ENCODE results near the gene ADCY5.

The ADCY5 gene

GRCh38 chr3:123296836-123297626 is 151.9 kb downstream of the ADCY5 start:
- no peak for DNase-seq

- no peak for DNase-seq
These were observed 152.6 kb downstream of the ADCY5 start for GRCh38 chr3:123296261-123296660.

- no peak for DNase-seq
These were observed 153.0 kb downstream of the ADCY5 start for GRCh38 chr3:123295901-123296250.

GRCh38 chr3:123295171-123295900 is 153.6 kb downstream of the ADCY5 start:
- no peak for DNase-seq

GRCh38 chr3:123294296-123294938 is 154.5 kb downstream of the ADCY5 start:
- DNase-seq = no peak

GRCh38 chr3:123292321-123293310 is 156.3 kb downstream of the ADCY5 start:
- DNase-seq = no peak

- no peak for DNase-seq
These were observed 157.5 kb downstream of the ADCY5 start for GRCh38 chr3:123291404-123291803.

- no peak for DNase-seq
These were observed 157.9 kb downstream of the ADCY5 start for GRCh38 chr3:123290962-123291361.

GRCh38 chr3:123290107-123290930 is 158.6 kb downstream of the ADCY5 start:
- DNase-seq = no peak

GRCh38 chr3:123289391-123290106 is 159.3 kb downstream of the ADCY5 start:
- DNase-seq = no peak

- no peak for DNase-seq
These were observed 161.0 kb downstream of the ADCY5 start for GRCh38 chr3:123287962-123288302.

GRCh38 chr3:123287051-123287961 is 161.6 kb downstream of the ADCY5 start:
- DNase-seq = no peak

- DNase-seq = no peak
These were observed 162.4 kb downstream of the ADCY5 start for GRCh38 chr3:123286308-123287023.

- no peak for DNase-seq
These were observed 163.0 kb downstream of the ADCY5 start for GRCh38 chr3:123285931-123286307.

GRCh38 chr3:123285479-123285878 is 163.4 kb downstream of the ADCY5 start:
- DNase-seq = no peak

GRCh38 chr3:123285066-123285465 is 163.8 kb downstream of the ADCY5 start:
- DNase-seq = no peak

GRCh38 chr3:123284399-123285010 is 164.4 kb downstream of the ADCY5 start:
- DNase-seq = no peak

- no peak for DNase-seq
These were observed 165.1 kb downstream of the ADCY5 start for GRCh38 chr3:123283657-123284398.

All from left hindlimb (tissue), 1 donor.